GM12878 (cell line): Measurements from ENCODE around the gene GPRIN2. TPM values are rescaled to one million over a fixed set of nuclear protein-coding genes. Genes with fewer than 3 reads are reported as not detected.

Experiments
- ATAC-seq: fragments of 200-7000 bp; cut with Tn5 transposase; 3 replicates; pipeline ENCODE4 v1.9.1; 2020; ENCODE audit warnings: mild to moderate bottlenecking, moderate library complexity
- BruUV-seq: library from RNA; stranded (reverse); fragments of 400-500 nt; replicated peaks from 2 replicates; lab custom pipeline; 2021; lab: Mats Ljungman, UMichigan
- CTCF ChIA-PET: fragments of 300-600 bp; sonication (Branson Sonifier 250); formaldehyde crosslinking; extraction: SDS; loops from one replicate; lab custom pipeline; 2021; ENCODE audit warnings: inconsistent platforms; lab: Yijun Ruan, JAX
- POLR2A ChIA-PET: fragments of 350-600 bp; formaldehyde crosslinking; extraction: SDS; loops from one replicate; lab custom pipeline; 2021; ENCODE audit warnings: inconsistent platforms; lab: Charles Lee
- RAD21 ChIA-PET: fragments of 300-600 bp; sonication (Branson Sonifier 250); formaldehyde crosslinking; loops from one replicate; lab custom pipeline; 2023; ENCODE audit warnings: antibody characterized with exemption; ENCODE audit not compliant: unreplicated experiment; lab: Charles Lee
- SMC1A ChIA-PET: fragments of 300-600 bp; sonication (Branson Sonifier 250); formaldehyde crosslinking; loops from one replicate; lab custom pipeline; 2023; ENCODE audit not compliant: unreplicated experiment, uncharacterized antibody; lab: Charles Lee
- DNase-seq: peaks from one replicate; pipeline ENCODE4 v3.0.0-alpha.2; 2011; ENCODE audit warnings: low read depth, low spot score
- FAIRE-seq: peaks from 3 replicates; lab custom pipeline; 2011; peaks lifted over from hg19 to GRCh38; lab: Jason Lieb, UNC
- H2AFZ ChIP-seq: 2 replicates; pipeline ENCODE4 v1.6.0; 2011; ENCODE audit warnings: low read depth, low read length, control low read depth; ENCODE audit not compliant: control insufficient read depth
- H3K27ac ChIP-seq: 2 replicates; pipeline ENCODE4 v1.5.1; 2011; ENCODE audit warnings: control low read depth; ENCODE audit not compliant: control insufficient read depth, insufficient read depth
- H3K27me3 ChIP-seq, 2 experiments: replicated peaks in 1 of 2; 2 replicates each; pipeline versions ENCODE4 v1.6.0 to v1.6.1; 2011; ENCODE audit warnings: low read length in 1 of 2; ENCODE audit not compliant: control insufficient read depth in 2 of 2, insufficient read depth in 2 of 2
- H3K36me3 ChIP-seq, 2 experiments: 2 replicates each; pipeline ENCODE4 v1.5.1; 2011; ENCODE audit warnings: low read length in 1 of 2; ENCODE audit not compliant: control insufficient read depth in 2 of 2, insufficient read depth in 2 of 2
- H3K4me1 ChIP-seq: 2 replicates; pipeline ENCODE4 v1.6.1; 2011; ENCODE audit warnings: mild to moderate bottlenecking, low read length, moderate library complexity, mixed read lengths; ENCODE audit not compliant: control insufficient read depth, insufficient read depth
- H3K4me2 ChIP-seq: 2 replicates; pipeline ENCODE4 v1.6.0; 2011; ENCODE audit warnings: control low read depth; ENCODE audit not compliant: control insufficient read depth, insufficient read depth
- H3K4me3 ChIP-seq: fragments of 200-600 bp; sonication (generic); 2 replicates; pipeline ENCODE4 v1.5.1; 2016
- H3K79me2 ChIP-seq: 2 replicates; pipeline ENCODE4 v1.6.0; 2011; ENCODE audit warnings: low read length; ENCODE audit not compliant: control insufficient read depth, insufficient read depth
- H3K9ac ChIP-seq: 2 replicates; pipeline ENCODE4 v1.8.0; 2011; ENCODE audit warnings: low read length, control low read depth, mixed read lengths; ENCODE audit not compliant: control insufficient read depth, insufficient read depth
- H3K9me3 ChIP-seq: replicated peaks from 3 replicates; pipeline ENCODE4 v1.5.1; 2011; ENCODE audit warnings: mild to moderate bottlenecking, low read length; ENCODE audit not compliant: control insufficient read depth, insufficient read depth
- H4K20me1 ChIP-seq: 2 replicates; pipeline ENCODE4 v1.6.0; 2011; ENCODE audit not compliant: control insufficient read depth, insufficient read depth
- GATAD2B ChIP-seq: fragments of 450-650 bp; conservative IDR thresholded peaks from 2 replicates; pipeline ENCODE4 v1.6.1; 2017; ENCODE audit warnings: low read depth, mild to moderate bottlenecking, moderate library complexity
- JUNB ChIP-seq: IDR thresholded peaks from 2 replicates; pipeline ENCODE4 v1.6.1; 2016; ENCODE audit warnings: antibody characterized with exemption, mild to moderate bottlenecking
- RELA ChIP-seq: fragments of 450-650 bp; IDR thresholded peaks from 2 replicates; pipeline ENCODE4 v1.8.0; 2014; ENCODE audit warnings: borderline replicate concordance; ENCODE audit not compliant: partially characterized antibody
- TAF1 ChIP-seq: IDR thresholded peaks from 2 replicates; pipeline ENCODE4 v1.6.1; 2011; ENCODE audit warnings: mild to moderate bottlenecking, low read depth, low read length, borderline replicate concordance
- WGBS: methylation state at CpG from one replicate; pipeline ENCODE4 v1.1.6; 2016; ENCODE audit warnings: low lambda C conversion rate; ENCODE audit not compliant: insufficient replicate concordance, insufficient coverage; ENCODE audit errors: missing lambda C conversion rate; 5-methylcytosine and 5-hydroxymethylcytosine counted together
- in situ Hi-C: fragments of 300-500 bp; cut with MboI; formaldehyde crosslinking; loops from 9 replicates; pipeline ENCODE4 v1.14.3; 2018; ENCODE audit warnings: mixed read lengths
- intact Hi-C: fragments of 100-400 bp; cut with micrococcal nuclease; formaldehyde crosslinking; loops from one replicate; pipeline ENCODE4 v1.14.2; 2022; ENCODE audit not compliant: unreplicated experiment
- polyA plus RNA-seq, 11 experiments: library from polyadenylated mRNA; depleted of rRNA in 4 of 11; unstranded in 6 of 11; stranded (reverse) in 5 of 11; fragments of >200 nt; fragmentation: Nextera tagmentation in 4 of 11; fragmentation: Illumina TruSeq in 1 of 11; extraction: Ambion mirVana in 4 of 11; extraction: Trizol in 1 of 11; gene quantifications; 1 replicate in 1 of 11; 2 replicates in 10 of 11; pipeline versions ENCODE4 v1.2.1 to v1.2.3, GENCODE V29; 2011 to 2016; ENCODE audit warnings: inconsistent platforms in 2 of 11, missing spikeins in 2 of 11, low read depth in 1 of 11
- total RNA-seq, 4 experiments: library from RNA; depleted of rRNA in 3 of 4; stranded (reverse); fragments of >200 nt in 3 of 4; fragmentation: Illumina TruSeq in 1 of 4; extraction: Trizol in 1 of 4; gene quantifications; 2 replicates each; pipeline versions ENCODE4 v1.2.1 to v1.2.3, GENCODE V29; 2013 to 2021
- TF ChIP-seq, protein P1 (sequence below): fragments of 450-650 bp; IDR thresholded peaks from 2 replicates; pipeline ENCODE4 v1.6.1; 2017; ENCODE audit warnings: antibody characterized with exemption, mild to moderate bottlenecking, moderate library complexity
- TF ChIP-seq, protein P2 (sequence below): IDR thresholded peaks from 2 replicates; pipeline ENCODE4 v1.6.1; 2011; ENCODE audit warnings: borderline replicate concordance, low read depth, mild to moderate bottlenecking, moderate library complexity, low read length; ENCODE audit not compliant: insufficient read depth, poor library complexity, severe bottlenecking
- TF ChIP-seq, protein P3 (sequence below): IDR thresholded peaks from 2 replicates; pipeline ENCODE4 v1.6.1; 2012; ENCODE audit warnings: mild to moderate bottlenecking, low read depth, low read length

The GPRIN2 gene
- total and polyA plus RNA-seq, 10 of the 15 experiments (the other 5 are each of a cell fraction or from before 2014, with no cell fraction given), result 0.13 TPM; not detected in 9

DNA sequence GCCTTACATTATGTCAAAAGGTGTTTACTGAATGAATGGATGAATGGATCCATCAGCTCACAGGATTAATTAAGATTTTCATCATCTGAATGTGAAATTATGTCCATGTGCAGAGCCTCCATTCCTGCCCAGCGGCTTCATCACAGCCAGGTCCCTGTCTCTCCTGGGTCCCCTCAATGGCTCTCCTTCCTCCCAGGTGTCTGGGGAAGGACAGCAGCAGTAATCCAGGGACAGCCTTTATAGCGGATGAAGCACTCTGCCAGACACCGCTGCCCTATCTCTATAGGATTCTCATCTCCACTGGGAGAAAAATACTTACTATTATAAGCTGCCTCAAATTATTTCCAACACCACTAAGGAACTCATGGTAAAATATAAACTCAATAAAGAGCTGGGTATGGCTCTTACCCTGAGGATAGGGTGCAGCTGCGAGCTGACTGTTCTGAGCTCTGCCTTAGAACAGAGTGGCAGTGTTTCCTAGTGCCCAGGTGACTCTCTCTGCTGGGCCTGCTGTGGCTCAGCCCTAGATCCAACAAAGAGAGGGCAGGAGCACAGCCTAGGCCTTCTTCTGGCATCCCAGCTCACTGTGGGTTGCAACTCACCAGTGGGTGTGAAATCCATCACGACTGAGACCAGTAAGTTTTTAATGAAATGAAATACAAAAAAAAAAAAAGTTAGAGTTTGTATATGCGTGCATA lies 38.3 kb downstream of the GPRIN2 start:
- Histone ChIP-seq H3K4me3 (no peak overlapping the region), H3K27ac (no peak overlapping the region), H3K4me1 (no peaks in the 10 kb centered on the region), H3K9me3 (no peaks in the 10 kb centered on the region), H3K36me3 (no peaks in the 10 kb centered on the region), H3K9ac (no peak overlapping the region), H4K20me1 (no peaks in the 10 kb centered on the region), H2AFZ (no peak overlapping the region), H3K27me3 (0 out of 4 replicates have a peak, but pooled peaks cover 0 to 1% of the 10 kb centered on the region in 2 experiments), H3K79me2 (no peaks in the 10 kb centered on the region), H3K4me2 (no peak overlapping the region)
- FAIRE-seq (no peak), DNase-seq (no peak), ATAC-seq (no peak)
- no peak for TF ChIP-seq JUNB
- TF ChIP-seq, protein P1, sequence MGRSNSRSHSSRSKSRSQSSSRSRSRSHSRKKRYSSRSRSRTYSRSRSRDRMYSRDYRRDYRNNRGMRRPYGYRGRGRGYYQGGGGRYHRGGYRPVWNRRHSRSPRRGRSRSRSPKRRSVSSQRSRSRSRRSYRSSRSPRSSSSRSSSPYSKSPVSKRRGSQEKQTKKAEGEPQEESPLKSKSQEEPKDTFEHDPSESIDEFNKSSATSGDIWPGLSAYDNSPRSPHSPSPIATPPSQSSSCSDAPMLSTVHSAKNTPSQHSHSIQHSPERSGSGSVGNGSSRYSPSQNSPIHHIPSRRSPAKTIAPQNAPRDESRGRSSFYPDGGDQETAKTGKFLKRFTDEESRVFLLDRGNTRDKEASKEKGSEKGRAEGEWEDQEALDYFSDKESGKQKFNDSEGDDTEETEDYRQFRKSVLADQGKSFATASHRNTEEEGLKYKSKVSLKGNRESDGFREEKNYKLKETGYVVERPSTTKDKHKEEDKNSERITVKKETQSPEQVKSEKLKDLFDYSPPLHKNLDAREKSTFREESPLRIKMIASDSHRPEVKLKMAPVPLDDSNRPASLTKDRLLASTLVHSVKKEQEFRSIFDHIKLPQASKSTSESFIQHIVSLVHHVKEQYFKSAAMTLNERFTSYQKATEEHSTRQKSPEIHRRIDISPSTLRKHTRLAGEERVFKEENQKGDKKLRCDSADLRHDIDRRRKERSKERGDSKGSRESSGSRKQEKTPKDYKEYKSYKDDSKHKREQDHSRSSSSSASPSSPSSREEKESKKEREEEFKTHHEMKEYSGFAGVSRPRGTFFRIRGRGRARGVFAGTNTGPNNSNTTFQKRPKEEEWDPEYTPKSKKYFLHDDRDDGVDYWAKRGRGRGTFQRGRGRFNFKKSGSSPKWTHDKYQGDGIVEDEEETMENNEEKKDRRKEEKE, result no peak
- TF ChIP-seq GATAD2B, result no peak
- TF ChIP-seq, protein P2, sequence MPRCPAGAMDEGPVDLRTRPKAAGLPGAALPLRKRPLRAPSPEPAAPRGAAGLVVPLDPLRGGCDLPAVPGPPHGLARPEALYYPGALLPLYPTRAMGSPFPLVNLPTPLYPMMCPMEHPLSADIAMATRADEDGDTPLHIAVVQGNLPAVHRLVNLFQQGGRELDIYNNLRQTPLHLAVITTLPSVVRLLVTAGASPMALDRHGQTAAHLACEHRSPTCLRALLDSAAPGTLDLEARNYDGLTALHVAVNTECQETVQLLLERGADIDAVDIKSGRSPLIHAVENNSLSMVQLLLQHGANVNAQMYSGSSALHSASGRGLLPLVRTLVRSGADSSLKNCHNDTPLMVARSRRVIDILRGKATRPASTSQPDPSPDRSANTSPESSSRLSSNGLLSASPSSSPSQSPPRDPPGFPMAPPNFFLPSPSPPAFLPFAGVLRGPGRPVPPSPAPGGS, result no peak
- TF ChIP-seq RELA, result no peak
- no peak for TF ChIP-seq TAF1
- TF ChIP-seq, protein P3, sequence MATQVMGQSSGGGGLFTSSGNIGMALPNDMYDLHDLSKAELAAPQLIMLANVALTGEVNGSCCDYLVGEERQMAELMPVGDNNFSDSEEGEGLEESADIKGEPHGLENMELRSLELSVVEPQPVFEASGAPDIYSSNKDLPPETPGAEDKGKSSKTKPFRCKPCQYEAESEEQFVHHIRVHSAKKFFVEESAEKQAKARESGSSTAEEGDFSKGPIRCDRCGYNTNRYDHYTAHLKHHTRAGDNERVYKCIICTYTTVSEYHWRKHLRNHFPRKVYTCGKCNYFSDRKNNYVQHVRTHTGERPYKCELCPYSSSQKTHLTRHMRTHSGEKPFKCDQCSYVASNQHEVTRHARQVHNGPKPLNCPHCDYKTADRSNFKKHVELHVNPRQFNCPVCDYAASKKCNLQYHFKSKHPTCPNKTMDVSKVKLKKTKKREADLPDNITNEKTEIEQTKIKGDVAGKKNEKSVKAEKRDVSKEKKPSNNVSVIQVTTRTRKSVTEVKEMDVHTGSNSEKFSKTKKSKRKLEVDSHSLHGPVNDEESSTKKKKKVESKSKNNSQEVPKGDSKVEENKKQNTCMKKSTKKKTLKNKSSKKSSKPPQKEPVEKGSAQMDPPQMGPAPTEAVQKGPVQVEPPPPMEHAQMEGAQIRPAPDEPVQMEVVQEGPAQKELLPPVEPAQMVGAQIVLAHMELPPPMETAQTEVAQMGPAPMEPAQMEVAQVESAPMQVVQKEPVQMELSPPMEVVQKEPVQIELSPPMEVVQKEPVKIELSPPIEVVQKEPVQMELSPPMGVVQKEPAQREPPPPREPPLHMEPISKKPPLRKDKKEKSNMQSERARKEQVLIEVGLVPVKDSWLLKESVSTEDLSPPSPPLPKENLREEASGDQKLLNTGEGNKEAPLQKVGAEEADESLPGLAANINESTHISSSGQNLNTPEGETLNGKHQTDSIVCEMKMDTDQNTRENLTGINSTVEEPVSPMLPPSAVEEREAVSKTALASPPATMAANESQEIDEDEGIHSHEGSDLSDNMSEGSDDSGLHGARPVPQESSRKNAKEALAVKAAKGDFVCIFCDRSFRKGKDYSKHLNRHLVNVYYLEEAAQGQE, result no peak
- ChIA-PET RAD21 (no interaction called here), POLR2A (no interaction called here), SMC1A (no interaction called here), CTCF (no interaction called here)
- in situ Hi-C loops (no loop called here), intact Hi-C loops (no loop called here)
- BruUV-seq, result no TSS peak
- WGBS, result 38% methylated on average over 6 of the region's 6 CpGs
